HG03135 (cell line): Measurements from ENCODE around the gene PRR12.

Experiments
- ATAC-seq: cut with Tn5 transposase; IDR thresholded peaks from one replicate; pipeline ENCODE4 v1.9.1; 2021; ENCODE audit warnings: mild to moderate bottlenecking, moderate library complexity; ENCODE audit not compliant: unreplicated experiment

The PRR12 gene

GRCh38 chr19:49662011-49662410 lies 71.0 kb downstream of the PRR12 start:
- ATAC-seq = no peak

GRCh38 chr19:49663224-49663623 lies 72.2 kb downstream of the PRR12 start:
- ATAC-seq = no peak

- ATAC-seq = peak; percentile 33
Measured at GRCh38 chr19:49664171-49665035, 73.4 kb downstream of the PRR12 start.

- no peak for ATAC-seq
Measured at GRCh38 chr19:49665036-49665350, 74.0 kb downstream of the PRR12 start.

GRCh38 chr19:49665351-49666119 lies 74.6 kb downstream of the PRR12 start, which contains the start of the genes BCL2L12 and IRF3:
TSS of gene BCL2L12 (plus strand) at chr19:49665933. CDS start at chr19:49666693, 760 bp downstream.
TSS of gene IRF3 (minus strand) at chr19:49665857. CDS start at chr19:49664838, 1,019 bp downstream.
- ATAC-seq = peak; percentile 68

GRCh38 chr19:49666120-49666444 lies 75.1 kb downstream of the PRR12 start:
- no peak for ATAC-seq

- no peak for ATAC-seq
Measured at GRCh38 chr19:49667473-49667872, 76.5 kb downstream of the PRR12 start.

- no peak for ATAC-seq
Measured at GRCh38 chr19:49669516-49669915, 78.5 kb downstream of the PRR12 start.

GRCh38 chr19:49672131-49672919 lies 81.3 kb downstream of the PRR12 start:
- no peak for ATAC-seq
